IMR-90 (cell line): ENCODE measurements around the gene C14orf180. TPM values are rescaled to one million over a fixed set of nuclear protein-coding genes. Genes with fewer than 3 reads are reported as not detected.

Experiments used
- ATAC-seq: fragments of 200-7000 bp; cut with Tn5 transposase; 2 replicates; pipeline ENCODE4 v1.9.1; 2020; ENCODE audit warnings: low read depth, mild to moderate bottlenecking, moderate library complexity
- BruUV-seq: library from RNA; stranded (reverse); fragments of 400-500 nt; replicated peaks from 2 replicates; lab custom pipeline; 2021; lab: Mats Ljungman, UMichigan
- CTCF ChIA-PET: fragments of 300-600 bp; formaldehyde crosslinking; extraction: SDS; loops from one replicate; lab custom pipeline; 2021; ENCODE audit warnings: antibody characterized with exemption; lab: Yijun Ruan, JAX
- POLR2A ChIA-PET: fragments of 300-600 bp; sonication (Branson Sonifier 250); formaldehyde crosslinking; loops from one replicate; lab custom pipeline; 2022; ENCODE audit warnings: antibody characterized with exemption; ENCODE audit not compliant: unreplicated experiment; lab: Charles Lee
- DNase-seq: peaks from one replicate; pipeline ENCODE4 v3.0.0; 2013
- H2AFZ ChIP-seq: replicated peaks from 2 replicates; pipeline ENCODE3; 2013; ENCODE audit warnings: low read length, mild to moderate bottlenecking; ENCODE audit not compliant: poor library complexity
- H2AK5ac ChIP-seq: 2 replicates; pipeline ENCODE4 v1.6.1; 2013; ENCODE audit warnings: low read depth, low read length, inconsistent platforms
- H2AK9ac ChIP-seq: replicated peaks from 2 replicates; pipeline ENCODE3; 2013; ENCODE audit warnings: mild to moderate bottlenecking, low read depth, low read length, moderate library complexity; ENCODE audit not compliant: poor library complexity
- H2BK120ac ChIP-seq: 2 replicates; pipeline ENCODE4 v1.6.1; 2013; ENCODE audit warnings: low read depth, low read length, inconsistent platforms
- H2BK15ac ChIP-seq: 3 replicates; pipeline ENCODE4 v1.6.1; 2013; ENCODE audit warnings: low read depth, low read length, inconsistent platforms
- H2BK20ac ChIP-seq: 2 replicates; pipeline ENCODE4 v1.6.1; 2013; ENCODE audit warnings: low read depth, mild to moderate bottlenecking, inconsistent platforms, low read length, moderate library complexity
- H2BK5ac ChIP-seq: 2 replicates; pipeline ENCODE4 v1.6.1; 2013; ENCODE audit warnings: mild to moderate bottlenecking, low read depth, low read length, inconsistent platforms; ENCODE audit not compliant: poor library complexity, severe bottlenecking
- H3K14ac ChIP-seq: replicated peaks from 2 replicates; pipeline ENCODE4 v1.6.1; 2013; ENCODE audit warnings: low read depth, low read length, inconsistent platforms
- H3K18ac ChIP-seq: 2 replicates; pipeline ENCODE4 v1.6.1; 2013; ENCODE audit warnings: low read depth, low read length, control low read depth
- H3K23ac ChIP-seq: 2 replicates; pipeline ENCODE4 v1.6.1; 2013; ENCODE audit warnings: low read depth, low read length, inconsistent platforms
- H3K27ac ChIP-seq: 2 replicates; pipeline ENCODE4 v1.5.1; 2013; ENCODE audit warnings: mild to moderate bottlenecking, control low read depth, low read length; ENCODE audit not compliant: insufficient read depth
- H3K27me3 ChIP-seq: 2 replicates; pipeline ENCODE4 v1.6.1; 2013; ENCODE audit warnings: low read length; ENCODE audit not compliant: control insufficient read depth, insufficient read depth
- H3K36me3 ChIP-seq: 2 replicates; pipeline ENCODE4 v1.6.1; 2013; ENCODE audit warnings: low read length, mixed read lengths; ENCODE audit not compliant: control insufficient read depth, insufficient read depth
- H3K4ac ChIP-seq: 2 replicates; pipeline ENCODE4 v1.6.1; 2013; ENCODE audit warnings: low read depth, low read length, inconsistent platforms
- H3K4me1 ChIP-seq: 2 replicates; pipeline ENCODE4 v1.6.1; 2013; ENCODE audit warnings: low read length, mixed read lengths; ENCODE audit not compliant: control insufficient read depth, insufficient read depth
- H3K4me2 ChIP-seq: 2 replicates; pipeline ENCODE4 v1.6.1; 2013; ENCODE audit warnings: low read depth, mild to moderate bottlenecking, control low read depth, low read length, moderate library complexity
- H3K4me3 ChIP-seq: 2 replicates; pipeline ENCODE4 v1.5.1; 2013; ENCODE audit warnings: low read depth, mild to moderate bottlenecking, control low read depth, low read length, moderate library complexity; ENCODE audit not compliant: insufficient read depth
- H3K56ac ChIP-seq: 2 replicates; pipeline ENCODE4 v1.6.1; 2013; ENCODE audit warnings: low read length, inconsistent platforms; ENCODE audit not compliant: insufficient read depth; ENCODE audit errors: extremely low read depth
- H3K79me1 ChIP-seq, 2 experiments: 2 replicates each; pipeline ENCODE4 v1.6.1; 2013; ENCODE audit warnings: low read length in 2 of 2, inconsistent platforms in 1 of 2, low read depth in 1 of 2
- H3K9ac ChIP-seq: 2 replicates; pipeline ENCODE4 v1.6.1; 2013; ENCODE audit warnings: low read depth, low read length, control low read depth
- H3K9me1 ChIP-seq: 2 replicates; pipeline ENCODE4 v1.6.1; 2013; ENCODE audit warnings: low read length, inconsistent platforms; ENCODE audit not compliant: insufficient read depth
- H3K9me3 ChIP-seq: 2 replicates; pipeline ENCODE4 v1.6.1; 2013; ENCODE audit warnings: low read length; ENCODE audit not compliant: control insufficient read depth, insufficient read depth
- H4K20me1 ChIP-seq: 2 replicates; pipeline ENCODE4 v1.6.1; 2013; ENCODE audit warnings: low read length, inconsistent platforms; ENCODE audit not compliant: insufficient read depth
- H4K5ac ChIP-seq: 2 replicates; pipeline ENCODE4 v1.6.1; 2013; ENCODE audit warnings: mild to moderate bottlenecking, low read depth, low read length, control low read depth
- H4K8ac ChIP-seq, 2 experiments: 2 replicates each; pipeline ENCODE4 v1.6.1; 2013; ENCODE audit warnings: low read depth in 2 of 2, low read length in 2 of 2, control low read depth in 1 of 2, inconsistent platforms in 1 of 2
- H4K91ac ChIP-seq: 2 replicates; pipeline ENCODE4 v1.6.1; 2013; ENCODE audit warnings: low read depth, low read length, inconsistent platforms; ENCODE audit not compliant: insufficient read depth
- BHLHE40 ChIP-seq: fragments of 150-350 bp; IDR thresholded peaks from 2 replicates; pipeline ENCODE4 v1.6.1; 2016; ENCODE audit warnings: mild to moderate bottlenecking, low read depth, low read length
- CEBPB ChIP-seq: IDR thresholded peaks from 2 replicates; pipeline ENCODE4 v1.6.1; 2012; ENCODE audit warnings: low read depth, low read length, improper control_type of control experiment
- CHD1 ChIP-seq: IDR thresholded peaks from 2 replicates; pipeline ENCODE4 v1.6.1; 2012; ENCODE audit warnings: low read depth, low read length, improper control_type of control experiment
- CTCF ChIP-seq: conservative IDR thresholded peaks from 2 replicates; pipeline ENCODE4 v1.5.1; 2012; ENCODE audit warnings: mild to moderate bottlenecking, low read depth, low read length, improper control_type of control experiment
- ELK1 ChIP-seq: fragments of 150-350 bp; IDR thresholded peaks from 2 replicates; pipeline ENCODE4 v1.6.1; 2016; ENCODE audit warnings: low read depth, mild to moderate bottlenecking, low read length, moderate library complexity, borderline replicate concordance
- FOS ChIP-seq: fragments of 150-350 bp; IDR thresholded peaks from 2 replicates; pipeline ENCODE4 v1.6.1; 2016; ENCODE audit warnings: low read depth, low read length
- MAFK ChIP-seq: IDR thresholded peaks from 2 replicates; pipeline ENCODE4 v1.6.1; 2012; ENCODE audit warnings: low read depth, low read length, improper control_type of control experiment
- MAZ ChIP-seq: IDR thresholded peaks from 2 replicates; pipeline ENCODE4 v1.6.1; 2012; ENCODE audit warnings: low read depth, mild to moderate bottlenecking, low read length, improper control_type of control experiment, moderate library complexity, borderline replicate concordance
- MXI1 ChIP-seq: IDR thresholded peaks from 2 replicates; pipeline ENCODE4 v1.6.1; 2012; ENCODE audit warnings: low read depth, mild to moderate bottlenecking, low read length, moderate library complexity, borderline replicate concordance
- NFE2L2 ChIP-seq: fragments of 150-350 bp; IDR thresholded peaks from 2 replicates; pipeline ENCODE4 v1.6.1; 2016; ENCODE audit warnings: low read depth, mild to moderate bottlenecking, low read length
- POLR2A ChIP-seq: IDR thresholded peaks from 2 replicates; pipeline ENCODE4 v1.6.1; 2012; ENCODE audit warnings: mild to moderate bottlenecking, low read depth, low read length
- RAD21 ChIP-seq: IDR thresholded peaks from 2 replicates; pipeline ENCODE4 v1.6.1; 2012; ENCODE audit warnings: low read length, improper control_type of control experiment
- RCOR1 ChIP-seq: IDR thresholded peaks from 2 replicates; pipeline ENCODE4 v1.6.1; 2012; ENCODE audit warnings: mild to moderate bottlenecking, low read length, improper control_type of control experiment; ENCODE audit not compliant: insufficient replicate concordance
- RFX5 ChIP-seq: IDR thresholded peaks from 2 replicates; pipeline ENCODE4 v1.8.0; 2012; ENCODE audit warnings: low read depth, mild to moderate bottlenecking, low read length, moderate library complexity
- SMC3 ChIP-seq: fragments of 150-350 bp; IDR thresholded peaks from 2 replicates; pipeline ENCODE4 v1.6.1; 2016; ENCODE audit warnings: low read depth, mild to moderate bottlenecking, antibody characterized with exemption, low read length, moderate library complexity
- WGBS, 2 experiments: methylation state at CpG; one replicate each; pipeline versions ENCODE4 v1.1.5 to v1.1.7; 2013; ENCODE audit warnings: missing lambda C conversion rate in 2 of 2; ENCODE audit not compliant: insufficient read length in 1 of 2; ENCODE audit errors: extremely low coverage in 2 of 2; 5-methylcytosine and 5-hydroxymethylcytosine counted together
- dilution Hi-C: fragments of 300-500 bp; cut with HindIII; formaldehyde crosslinking; loops from one replicate; pipeline ENCODE4 v1.14.3; 2018; ENCODE audit warnings: low sequenced_read_pairs; ENCODE audit not compliant: unreplicated experiment
- in situ Hi-C: fragments of 300-500 bp; cut with MboI; formaldehyde crosslinking; loops from 3 replicates; pipeline ENCODE4 v1.14.3; 2019; ENCODE audit warnings: low sequenced_read_pairs, inconsistent platforms, mixed read lengths
- intact Hi-C: fragments of 100-400 bp; cut with micrococcal nuclease; formaldehyde crosslinking; loops from 2 replicates; pipeline ENCODE4 v1.10.0; 2022
- polyA plus RNA-seq, 3 experiments: library from polyadenylated mRNA; depleted of rRNA; stranded (reverse); fragments of >200 nt; gene quantifications; 2 replicates each; pipeline ENCODE4 v1.2.3, GENCODE V29; 2012; ENCODE audit warnings: low replicate concordance in 1 of 3
- total RNA-seq: library from RNA; depleted of rRNA; stranded (reverse); fragments of >200 nt; gene quantifications from 2 replicates; pipeline ENCODE4 v1.2.3, GENCODE V29; 2012
- TF ChIP-seq, protein P1 (sequence below): fragments of 150-350 bp; IDR thresholded peaks from 2 replicates; pipeline ENCODE4 v1.6.1; 2017; ENCODE audit warnings: mild to moderate bottlenecking, antibody characterized with exemption, low read length, low read depth

The C14orf180 gene
- total and polyA plus RNA-seq, 2 of the 4 experiments (the other 2 are of a cell fraction) = not detected

DNA sequence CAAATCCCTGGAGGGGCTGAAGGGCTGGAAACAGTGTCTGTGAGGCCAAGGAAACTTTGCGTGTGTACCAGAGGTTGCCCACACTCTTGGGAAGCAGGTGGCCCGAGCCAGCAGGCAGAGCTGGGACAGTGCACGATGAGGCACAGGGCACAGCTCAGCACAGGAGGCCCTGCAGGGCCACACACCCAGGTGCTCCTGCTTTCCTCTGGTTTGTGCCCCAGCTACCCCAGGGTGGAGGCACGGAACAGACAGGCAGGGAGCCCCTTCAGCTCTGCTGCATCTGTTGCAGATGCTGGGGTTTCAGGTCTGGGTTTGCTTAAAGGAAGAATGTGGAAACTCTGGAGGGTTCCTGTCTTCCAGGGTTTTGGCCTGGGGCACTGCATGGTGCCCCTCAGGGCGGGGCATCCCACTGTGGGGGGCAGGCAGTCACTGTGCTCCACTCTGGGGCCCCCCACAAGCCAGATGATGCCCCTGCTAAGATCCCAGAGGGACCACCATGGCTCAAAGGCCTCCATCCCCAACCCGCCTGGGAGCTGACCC is 16.4 kb downstream of the C14orf180 start:
- no peak for ATAC-seq
- intact Hi-C loops = no loop called here
- CTCF ChIA-PET = no interaction called here

More for the DNA sequence above, 16.4 kb downstream of the C14orf180 start:
- Histone ChIP-seq H3K27ac (no peak overlapping the region), H4K20me1 (no peaks in the 10 kb centered on the region), H4K8ac (no peak overlapping the region), H3K23ac (no peak overlapping the region), H2BK5ac (no peak overlapping the region), H2BK120ac (no peak overlapping the region), H3K9ac (no peak overlapping the region), H3K4me3 (no peak overlapping the region), H3K79me1 (no peaks in the 10 kb centered on the region), H3K56ac (no peak overlapping the region), H2BK15ac (no peak overlapping the region), H3K4me1 (no peaks in the 10 kb centered on the region), H4K5ac (no peak overlapping the region), H2BK20ac (no peak overlapping the region), H4K91ac (no peak overlapping the region), H2AK5ac (no peak overlapping the region), H3K14ac (no peak overlapping the region), H3K9me3 (no peaks in the 10 kb centered on the region), H3K27me3 (peaks cover 4% of the 10 kb centered on the region; the same call in 1 of the 2 replicates), H3K36me3 (no peaks in the 10 kb centered on the region), H3K4ac (no peak overlapping the region), H3K4me2 (no peak overlapping the region), H3K9me1 (0 out of 2 replicates have a peak, but pooled peaks cover 4% of the 10 kb centered on the region), H2AK9ac (no peak overlapping the region), H3K18ac (no peak overlapping the region), H2AFZ (no peak overlapping the region)
- no peak for TF ChIP-seq POLR2A
- no peak for TF ChIP-seq SMC3
- TF ChIP-seq RFX5 = no peak
- TF ChIP-seq ELK1 = no peak
- TF ChIP-seq BHLHE40 = no peak
- TF ChIP-seq CTCF = no peak
- no peak for TF ChIP-seq MAZ
- no peak for TF ChIP-seq CHD1
- TF ChIP-seq NFE2L2 = no peak
- TF ChIP-seq, protein P1, sequence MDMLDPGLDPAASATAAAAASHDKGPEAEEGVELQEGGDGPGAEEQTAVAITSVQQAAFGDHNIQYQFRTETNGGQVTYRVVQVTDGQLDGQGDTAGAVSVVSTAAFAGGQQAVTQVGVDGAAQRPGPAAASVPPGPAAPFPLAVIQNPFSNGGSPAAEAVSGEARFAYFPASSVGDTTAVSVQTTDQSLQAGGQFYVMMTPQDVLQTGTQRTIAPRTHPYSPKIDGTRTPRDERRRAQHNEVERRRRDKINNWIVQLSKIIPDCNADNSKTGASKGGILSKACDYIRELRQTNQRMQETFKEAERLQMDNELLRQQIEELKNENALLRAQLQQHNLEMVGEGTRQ = no peak
- no peak for TF ChIP-seq RCOR1
- TF ChIP-seq CEBPB = no peak
- TF ChIP-seq MAFK = no peak
- TF ChIP-seq FOS = no peak
- TF ChIP-seq RAD21 = no peak
- TF ChIP-seq MXI1 = no peak
- dilution Hi-C loops (no loop called here), in situ Hi-C loops (no loop called here)
- DNase-seq = no peak
- POLR2A ChIA-PET = no interaction called here
- 67% methylated on average over 3 of the region's 6 CpGs; no CpG with 5 or more reads in 1 of the 2 experiments for WGBS, 2 experiments
- BruUV-seq = no TSS peak
